ENCODE results near the gene IDH3G. TPM values are rescaled to one million over a fixed set of nuclear protein-coding genes. Genes with fewer than 3 reads are reported as not detected.
A peak's percentile ranks its signal among the peaks of the same experiment; 100 is the strongest.

Gene IDH3G
- total RNA-seq, 1 donor: 40.2 TPM

GRCh38 chrX:153825042-153825441, 30.9 kb upstream of the IDH3G start:
- Histone ChIP-seq H3K4me3 (ENCODE audit: insufficient read depth, low read length) (no peak overlapping the region), H3K4me2 (ENCODE audit: insufficient read depth, low read length) (no peak overlapping the region), H4K20me1 (ENCODE audit: insufficient read depth, low read length) (no peaks in the 10 kb centered on the region), H3K36me3 (ENCODE audit: insufficient read depth, low read length) (no peaks in the 10 kb centered on the region), H3K79me2 (ENCODE audit: insufficient read depth, low read length) (no peaks in the 10 kb centered on the region), H3K9me3 (ENCODE audit: low read depth, low read length) (no peaks in the 10 kb centered on the region), H3K4me1 (ENCODE audit: insufficient read depth, low read length) (no peaks in the 10 kb centered on the region), H2AFZ (ENCODE audit: low read length) (no peak overlapping the region), H3K27ac (ENCODE audit: low read depth, low read length) (no peak overlapping the region), H3K27me3 (ENCODE audit: insufficient read depth, low read length) (peaks cover 37% of the 10 kb centered on the region)
- peak; percentile 76 for DNase-seq (ENCODE audit: insufficient read length, low spot score, missing footprints)
- no peak for TF ChIP-seq CTCF (IDR thresholded peaks at IDR 0.05; ENCODE audit: extremely low read depth, low read depth, low read length)

GRCh38 chrX:153824348-153824747, 30.2 kb upstream of the IDH3G start:
- DNase-seq (ENCODE audit: insufficient read length, low spot score, missing footprints): peak; percentile 74
- Histone ChIP-seq H3K4me2 (ENCODE audit: insufficient read depth, low read length) (no peak overlapping the region), H3K36me3 (ENCODE audit: insufficient read depth, low read length) (no peaks in the 10 kb centered on the region), H3K9me3 (ENCODE audit: low read depth, low read length) (no peaks in the 10 kb centered on the region), H4K20me1 (ENCODE audit: insufficient read depth, low read length) (no peaks in the 10 kb centered on the region), H3K27ac (ENCODE audit: low read depth, low read length) (no peak overlapping the region), H3K79me2 (ENCODE audit: insufficient read depth, low read length) (no peaks in the 10 kb centered on the region), H3K4me3 (ENCODE audit: insufficient read depth, low read length) (no peak overlapping the region), H3K4me1 (ENCODE audit: insufficient read depth, low read length) (no peaks in the 10 kb centered on the region), H2AFZ (ENCODE audit: low read length) (no peak overlapping the region), H3K27me3 (ENCODE audit: insufficient read depth, low read length) (peaks cover 35% of the 10 kb centered on the region)
- TF ChIP-seq CTCF (IDR thresholded peaks at IDR 0.05; ENCODE audit: extremely low read depth, low read depth, low read length): no peak

GRCh38 chrX:153821066-153821465, 26.9 kb upstream of the IDH3G start:
- Histone ChIP-seq H3K27ac (ENCODE audit: low read depth, low read length) (no peak overlapping the region), H3K4me1 (ENCODE audit: insufficient read depth, low read length) (no peaks in the 10 kb centered on the region), H3K4me3 (ENCODE audit: insufficient read depth, low read length) (no peak overlapping the region), H3K27me3 (ENCODE audit: insufficient read depth, low read length) (peaks cover 20% of the 10 kb centered on the region), H2AFZ (ENCODE audit: low read length) (no peak overlapping the region), H3K4me2 (ENCODE audit: insufficient read depth, low read length) (no peak overlapping the region), H3K36me3 (ENCODE audit: insufficient read depth, low read length) (no peaks in the 10 kb centered on the region), H3K79me2 (ENCODE audit: insufficient read depth, low read length) (no peaks in the 10 kb centered on the region), H4K20me1 (ENCODE audit: insufficient read depth, low read length) (no peaks in the 10 kb centered on the region), H3K9me3 (ENCODE audit: low read depth, low read length) (no peaks in the 10 kb centered on the region)
- DNase-seq (ENCODE audit: insufficient read length, low spot score, missing footprints): peak; percentile 73
- TF ChIP-seq CTCF (IDR thresholded peaks at IDR 0.05; ENCODE audit: extremely low read depth, low read depth, low read length): no peak

- no peaks in the 10 kb centered on the region for H3K36me3 ChIP-seq (ENCODE audit: insufficient read depth, low read length)
- H4K20me1 ChIP-seq (ENCODE audit: insufficient read depth, low read length): no peaks in the 10 kb centered on the region
- no peak overlapping the region for H3K27ac ChIP-seq (ENCODE audit: low read depth, low read length)
- peaks cover 20% of the 10 kb centered on the region for H3K27me3 ChIP-seq (ENCODE audit: insufficient read depth, low read length)
- no peaks in the 10 kb centered on the region for H3K4me1 ChIP-seq (ENCODE audit: insufficient read depth, low read length)
- TF ChIP-seq CTCF (IDR thresholded peaks at IDR 0.05; ENCODE audit: extremely low read depth, low read depth, low read length): no peak
- no peaks in the 10 kb centered on the region for H3K9me3 ChIP-seq (ENCODE audit: low read depth, low read length)
- peak; percentile 80 for DNase-seq (ENCODE audit: insufficient read length, low spot score, missing footprints)
- no peak overlapping the region for H3K4me2 ChIP-seq (ENCODE audit: insufficient read depth, low read length)
- no peak overlapping the region for H3K4me3 ChIP-seq (ENCODE audit: insufficient read depth, low read length)
- no peaks in the 10 kb centered on the region for H3K79me2 ChIP-seq (ENCODE audit: insufficient read depth, low read length)
- no peak overlapping the region for H2AFZ ChIP-seq (ENCODE audit: low read length)
Observed at GRCh38 chrX:153820601-153821000, 26.4 kb upstream of the IDH3G start.
